A673 (cell line): Measurements from ENCODE around the gene POLR3K. TPM values are rescaled to one million over a fixed set of nuclear protein-coding genes. Genes with fewer than 3 reads are reported as not detected.
"Not testable (repeated sequence)": the region's sequence is repeated elsewhere in the genome, so short reads cannot be mapped to it uniquely, and the experiment has no call there.

Experiments used
- BruUV-seq: library from RNA; stranded (reverse); fragments of 400-500 nt; replicated peaks from 2 replicates; lab custom pipeline; 2021; lab: Mats Ljungman, UMichigan
- CTCF ChIA-PET: fragments of 300-600 bp; sonication (Branson Sonifier 250); formaldehyde crosslinking; loops from one replicate; lab custom pipeline; 2022; ENCODE audit warnings: antibody characterized with exemption; lab: Charles Lee
- POLR2A ChIA-PET: fragments of 300-600 bp; sonication (Branson Sonifier 250); formaldehyde crosslinking; loops from one replicate; lab custom pipeline; 2022; ENCODE audit warnings: antibody characterized with exemption; ENCODE audit not compliant: low non-redundant PET; lab: Charles Lee
- DNase-seq: peaks from one replicate; pipeline ENCODE4 v3.0.0-alpha.2; 2015; ENCODE audit warnings: low spot score
- H3K27ac ChIP-seq: fragments of 200-600 bp; sonication (generic); 2 replicates; pipeline ENCODE4 v1.5.1; 2016; ENCODE audit warnings: mixed run types, low read depth, mild to moderate bottlenecking, mixed read lengths, antibody characterized with exemption, low read length; ENCODE audit not compliant: poor library complexity, severe bottlenecking
- H3K27me3 ChIP-seq: fragments of 200-600 bp; sonication (generic); replicated peaks from 2 replicates; pipeline ENCODE4 v1.6.1; 2017; ENCODE audit warnings: mixed run types, low read depth, mild to moderate bottlenecking, mixed read lengths, antibody characterized with exemption, low read length; ENCODE audit not compliant: insufficient read depth, poor library complexity
- H3K36me3 ChIP-seq: fragments of 200-600 bp; sonication (generic); 2 replicates; pipeline ENCODE4 v1.6.1; 2016; ENCODE audit warnings: mixed run types, mild to moderate bottlenecking, mixed read lengths, antibody characterized with exemption, low read length; ENCODE audit not compliant: insufficient read depth, poor library complexity, severe bottlenecking
- H3K4me1 ChIP-seq: fragments of 200-600 bp; sonication (generic); 2 replicates; pipeline ENCODE4 v1.6.1; 2017; ENCODE audit warnings: mixed run types, mild to moderate bottlenecking, mixed read lengths, antibody characterized with exemption, low read length; ENCODE audit not compliant: insufficient read depth, poor library complexity, severe bottlenecking
- H3K4me3 ChIP-seq: fragments of 200-600 bp; sonication (generic); 2 replicates; pipeline ENCODE4 v1.5.1; 2016; ENCODE audit warnings: low read depth, mixed run types, mild to moderate bottlenecking, mixed read lengths, low read length; ENCODE audit not compliant: poor library complexity, severe bottlenecking
- H3K9me3 ChIP-seq: fragments of 200-600 bp; sonication (generic); 2 replicates; pipeline ENCODE4 v1.6.1; 2016; ENCODE audit warnings: mixed run types, low read depth, mild to moderate bottlenecking, mixed read lengths, antibody characterized with exemption, low read length; ENCODE audit not compliant: poor library complexity, severe bottlenecking
- EZH2 ChIP-seq: fragments of 200-600 bp; sonication (generic); IDR thresholded peaks from 2 replicates; pipeline ENCODE4 v1.6.1; 2017; ENCODE audit warnings: borderline replicate concordance, low read depth, mild to moderate bottlenecking, mixed read lengths, antibody characterized with exemption, low read length; ENCODE audit not compliant: poor library complexity, severe bottlenecking
- intact Hi-C: fragments of 100-400 bp; cut with micrococcal nuclease; formaldehyde crosslinking; loops from one replicate; pipeline ENCODE4 v1.10.0; 2022; ENCODE audit not compliant: unreplicated experiment
- total RNA-seq: library from RNA; stranded (reverse); gene quantifications from 2 replicates; pipeline ENCODE4 v1.2.3, GENCODE V29; 2021
- TF ChIP-seq, protein P1 (sequence below): fragments of 300-800, 200-600 bp; sonication (generic); conservative IDR thresholded peaks from 2 replicates; pipeline ENCODE4 v1.5.1; 2017; ENCODE audit warnings: low read depth, mild to moderate bottlenecking, antibody characterized with exemption, low read length, moderate library complexity, mixed read lengths

POLR3K gene
- total RNA-seq, 1 experiment from 2014 or later = 48.5 TPM

DNA sequence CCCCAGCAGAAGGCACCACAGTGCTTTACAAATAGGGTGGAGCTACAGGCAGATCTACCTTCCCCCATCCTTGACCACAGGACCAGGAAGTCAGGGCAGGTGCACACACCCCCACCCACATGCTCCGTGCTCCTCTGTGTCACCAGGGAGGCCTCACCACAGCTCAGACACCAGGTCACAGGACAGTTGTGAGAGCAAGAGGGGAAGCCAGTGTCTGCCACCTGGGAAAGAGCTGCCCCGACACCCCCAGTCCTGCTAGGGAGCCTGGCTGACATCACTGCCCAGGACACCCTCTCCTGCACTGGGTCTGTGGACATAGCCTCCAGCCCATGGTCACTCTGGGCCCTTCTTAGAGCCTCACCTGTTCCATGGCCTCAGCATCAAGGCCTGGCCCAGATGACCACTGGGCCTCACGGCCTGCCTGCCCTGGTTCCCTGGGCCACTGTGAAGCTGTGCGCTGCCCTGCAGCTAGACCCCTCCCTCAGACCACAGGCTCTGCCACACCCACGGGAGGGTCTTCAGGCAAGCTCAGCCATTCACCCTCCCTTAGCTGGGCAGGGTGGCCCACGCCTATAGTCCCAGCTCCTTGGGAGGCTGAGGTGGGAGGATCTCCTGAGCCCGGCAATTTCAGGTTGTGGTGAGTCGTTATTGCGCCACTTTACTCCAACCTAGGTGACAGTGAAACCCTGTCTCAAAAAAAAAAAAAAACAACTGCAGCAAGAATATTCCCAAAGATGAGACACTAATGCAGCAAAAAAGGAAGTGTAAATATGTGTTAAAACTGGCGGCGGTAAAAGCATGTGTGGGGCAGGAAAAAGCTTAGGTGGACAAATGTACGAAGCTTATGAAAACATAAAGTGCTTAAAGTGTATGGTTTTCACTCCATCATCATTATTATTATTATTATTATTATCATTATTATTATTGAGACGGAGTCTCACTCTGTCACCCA, 14.2 kb downstream of the POLR3K start:
- TF ChIP-seq EZH2 = no peak
- TF ChIP-seq, protein P1, sequence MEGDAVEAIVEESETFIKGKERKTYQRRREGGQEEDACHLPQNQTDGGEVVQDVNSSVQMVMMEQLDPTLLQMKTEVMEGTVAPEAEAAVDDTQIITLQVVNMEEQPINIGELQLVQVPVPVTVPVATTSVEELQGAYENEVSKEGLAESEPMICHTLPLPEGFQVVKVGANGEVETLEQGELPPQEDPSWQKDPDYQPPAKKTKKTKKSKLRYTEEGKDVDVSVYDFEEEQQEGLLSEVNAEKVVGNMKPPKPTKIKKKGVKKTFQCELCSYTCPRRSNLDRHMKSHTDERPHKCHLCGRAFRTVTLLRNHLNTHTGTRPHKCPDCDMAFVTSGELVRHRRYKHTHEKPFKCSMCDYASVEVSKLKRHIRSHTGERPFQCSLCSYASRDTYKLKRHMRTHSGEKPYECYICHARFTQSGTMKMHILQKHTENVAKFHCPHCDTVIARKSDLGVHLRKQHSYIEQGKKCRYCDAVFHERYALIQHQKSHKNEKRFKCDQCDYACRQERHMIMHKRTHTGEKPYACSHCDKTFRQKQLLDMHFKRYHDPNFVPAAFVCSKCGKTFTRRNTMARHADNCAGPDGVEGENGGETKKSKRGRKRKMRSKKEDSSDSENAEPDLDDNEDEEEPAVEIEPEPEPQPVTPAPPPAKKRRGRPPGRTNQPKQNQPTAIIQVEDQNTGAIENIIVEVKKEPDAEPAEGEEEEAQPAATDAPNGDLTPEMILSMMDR = no peak
- POLR2A ChIA-PET = no interaction called here
- Histone ChIP-seq H3K27ac (no peak overlapping the region), H3K9me3 (no peaks in the 10 kb centered on the region), H3K36me3 (no peaks in the 10 kb centered on the region), H3K4me1 (no peaks in the 10 kb centered on the region), H3K4me3 (no peak overlapping the region), H3K27me3 (no peaks in the 10 kb centered on the region)
- no peak for DNase-seq
- CTCF ChIA-PET = interaction anchor here (0.7 kb wide), 1 partner anchor 57 kb away, joined by 3 read pairs; no protein-coding TSS in a partner anchor
- intact Hi-C loops = no loop called here
- BruUV-seq = no TSS peak

DNA sequence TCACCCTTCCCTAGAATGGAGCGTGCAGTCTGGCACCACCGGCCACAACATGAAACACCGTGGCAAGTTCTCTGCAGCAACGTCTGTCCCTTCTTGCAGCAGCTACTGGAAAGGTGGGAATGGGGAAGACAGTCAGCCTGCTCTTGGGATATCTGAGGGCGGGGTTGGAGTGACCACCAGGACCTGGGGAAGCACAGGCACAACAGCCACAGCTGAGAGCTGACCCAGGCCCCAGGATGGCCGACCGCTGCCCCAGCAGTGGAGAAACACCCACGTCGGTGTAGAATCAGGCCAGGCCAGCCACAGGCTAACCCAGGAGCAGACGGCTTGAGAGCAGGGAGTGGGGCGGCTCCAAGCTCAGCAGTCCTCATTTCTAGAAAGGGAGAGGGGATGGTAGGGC, 15.2 kb downstream of the POLR3K start:
- CTCF ChIA-PET, H3K36me3 ChIP-seq, H3K27ac ChIP-seq, H3K27me3 ChIP-seq, H3K9me3 ChIP-seq, DNase-seq, H3K4me1 ChIP-seq, intact Hi-C loops, H3K4me3 ChIP-seq, POLR2A ChIA-PET, BruUV-seq: not testable (repeated sequence)

DNA sequence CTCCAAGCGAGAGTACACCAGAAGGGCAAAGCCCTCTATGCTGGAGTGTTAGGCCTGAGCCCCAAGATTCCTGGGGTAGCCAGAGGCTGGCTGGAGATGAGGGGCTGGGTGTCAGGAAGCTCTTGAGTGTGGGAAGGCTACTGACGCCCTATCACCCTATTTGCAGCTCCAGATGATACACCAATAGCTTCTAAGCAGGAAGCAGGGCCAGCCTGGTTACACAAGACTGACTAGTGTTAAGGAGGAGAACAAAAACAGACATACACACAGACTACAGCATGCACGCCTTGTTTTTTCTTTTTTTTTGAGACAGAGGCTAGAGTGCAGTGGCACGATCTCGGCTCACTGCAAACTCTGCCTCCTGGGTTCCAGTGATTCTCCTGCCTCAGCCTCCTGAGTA, 15.9 kb downstream of the POLR3K start:
- ChIA-PET POLR2A (no interaction called here), CTCF (no interaction called here)
- BruUV-seq = no TSS peak
- TF ChIP-seq, protein P1 = no peak
- no peak for TF ChIP-seq EZH2
- no peaks in the 10 kb centered on the region for H3K27me3 ChIP-seq
- no peak for DNase-seq
- H3K4me3 ChIP-seq = no peak overlapping the region
- no peaks in the 10 kb centered on the region for H3K36me3 ChIP-seq
- no peaks in the 10 kb centered on the region for H3K4me1 ChIP-seq
- H3K27ac ChIP-seq = no peak overlapping the region
- no peaks in the 10 kb centered on the region for H3K9me3 ChIP-seq
- intact Hi-C loops = no loop called here
